IgD-negative memory B cell (primary cell): ENCODE results near the gene AMPH. TPM values are rescaled to one million over a fixed set of nuclear protein-coding genes. Genes with fewer than 3 reads are reported as not detected.
"Not testable (repeated sequence)": the region's sequence is repeated elsewhere in the genome, so short reads cannot be mapped to it uniquely, and the experiment has no call there.

Source experiments
- H3K27ac Mint-ChIP-seq, 3 donors: one replicate each; pipeline ENCODE4 v1.8.0; 2020 to 2022; ENCODE audit warnings: mild to moderate bottlenecking in 3 of 3, mixed read lengths in 3 of 3, moderate library complexity in 1 of 3
- H3K27me3 Mint-ChIP-seq: one replicate; pipeline ENCODE4 v1.8.0; 2021; ENCODE audit warnings: mixed read lengths
- H3K36me3 Mint-ChIP-seq: one replicate; pipeline ENCODE4 v1.8.0; 2020; ENCODE audit warnings: mild to moderate bottlenecking, mixed read lengths
- H3K4me1 Mint-ChIP-seq, 3 donors: one replicate each; pipeline ENCODE4 v1.8.0; 2020 to 2022; ENCODE audit warnings: mixed read lengths in 3 of 3, mild to moderate bottlenecking in 1 of 3
- H3K4me3 Mint-ChIP-seq, 4 donors: one replicate each; pipeline ENCODE4 v1.8.0; 2020 to 2022; ENCODE audit warnings: mild to moderate bottlenecking in 4 of 4, mixed read lengths in 4 of 4, moderate library complexity in 3 of 4
- H3K9me3 Mint-ChIP-seq, 3 donors: one replicate each; pipeline ENCODE4 v1.8.0; 2020 to 2021; ENCODE audit warnings: mixed read lengths in 3 of 3, mild to moderate bottlenecking in 1 of 3
- polyA plus RNA-seq: library from polyadenylated mRNA; unstranded; fragments of 300-500 nt; fragmentation: Illumina TruSeq; gene quantifications from one replicate; pipeline ENCODE4 v1.2.3, GENCODE V29; 2021

AMPH gene
- polyA plus RNA-seq, 1 donor from 2014 or later: not detected

- peaks cover 4% of the 10 kb centered on the region for H3K27me3 Mint-ChIP-seq
- H3K4me1 Mint-ChIP-seq: no peaks in the 10 kb centered on the region
- H3K4me3 Mint-ChIP-seq: no peak overlapping the region
- H3K36me3 Mint-ChIP-seq: no peaks in the 10 kb centered on the region
- H3K27ac Mint-ChIP-seq: no peak overlapping the region
- no peaks in the 10 kb centered on the region for H3K9me3 Mint-ChIP-seq
Observed at GRCh38 chr7:38584443-38585210, 46.5 kb downstream of the AMPH start.

- no peaks in the 10 kb centered on the region for H3K4me1 Mint-ChIP-seq
- H3K4me3 Mint-ChIP-seq: no peak overlapping the region
- H3K36me3 Mint-ChIP-seq: no peaks in the 10 kb centered on the region
- H3K27me3 Mint-ChIP-seq: peaks cover 3% of the 10 kb centered on the region
- peaks cover 2 to 8% (median 2%) of the 10 kb centered on the region in 3 donors for H3K9me3 Mint-ChIP-seq
- H3K27ac Mint-ChIP-seq: no peak overlapping the region
Observed at GRCh38 chr7:38580485-38580884, 50.7 kb downstream of the AMPH start.

- H3K4me3 Mint-ChIP-seq: no peak overlapping the region
Observed at GRCh38 chr7:38574086-38574485, 57.1 kb downstream of the AMPH start.

GRCh38 chr7:38571620-38572019, 59.6 kb downstream of the AMPH start:
- H3K27ac Mint-ChIP-seq, H3K4me3 Mint-ChIP-seq, H3K9me3 Mint-ChIP-seq, H3K27me3 Mint-ChIP-seq, H3K36me3 Mint-ChIP-seq, H3K4me1 Mint-ChIP-seq: not testable (repeated sequence)

More at GRCh38 chr7:38574086-38574485, 57.1 kb downstream of the AMPH start:
- peaks cover 2 to 10% (median 5%) of the 10 kb centered on the region in 3 donors for H3K9me3 Mint-ChIP-seq
- H3K27me3 Mint-ChIP-seq: no peaks in the 10 kb centered on the region
- no peak overlapping the region for H3K27ac Mint-ChIP-seq
- H3K4me1 Mint-ChIP-seq: no peaks in the 10 kb centered on the region
- no peaks in the 10 kb centered on the region for H3K36me3 Mint-ChIP-seq

- Mint-ChIP-seq H3K4me1 (no peaks in the 10 kb centered on the region), H3K9me3 (peaks cover 0 to 1% (median 0%) of the 10 kb centered on the region in 3 donors), H3K36me3 (no peaks in the 10 kb centered on the region), H3K4me3 (no peak overlapping the region), H3K27ac (no peak overlapping the region), H3K27me3 (no peaks in the 10 kb centered on the region)
Observed at GRCh38 chr7:38568497-38568896, 62.7 kb downstream of the AMPH start.

- Mint-ChIP-seq H3K27me3 (no peaks in the 10 kb centered on the region), H3K27ac (no peak overlapping the region), H3K4me3 (no peak overlapping the region), H3K9me3 (peaks cover 0 to 1% (median 0%) of the 10 kb centered on the region in 3 donors), H3K4me1 (no peaks in the 10 kb centered on the region), H3K36me3 (peaks cover 2% of the 10 kb centered on the region)
Observed at GRCh38 chr7:38565289-38565688, 65.9 kb downstream of the AMPH start.

- Mint-ChIP-seq H3K9me3 (peaks cover 0 to 1% (median 0%) of the 10 kb centered on the region in 3 donors), H3K36me3 (peaks cover 2% of the 10 kb centered on the region)
Observed at GRCh38 chr7:38563741-38564140, 67.4 kb downstream of the AMPH start.

GRCh38 chr7:38561166-38561565, 70.0 kb downstream of the AMPH start:
- H3K9me3 Mint-ChIP-seq: peaks cover 0 to 2% (median 1%) of the 10 kb centered on the region in 3 donors
- H3K4me3 Mint-ChIP-seq: no peak overlapping the region
- no peaks in the 10 kb centered on the region for H3K4me1 Mint-ChIP-seq

More at GRCh38 chr7:38563741-38564140, 67.4 kb downstream of the AMPH start:
- Mint-ChIP-seq H3K4me1 (no peaks in the 10 kb centered on the region), H3K4me3 (no peak overlapping the region), H3K27ac (no peak overlapping the region), H3K27me3 (peaks cover 3% of the 10 kb centered on the region)

GRCh38 chr7:38558761-38559345, 72.3 kb downstream of the AMPH start:
- Mint-ChIP-seq H3K36me3 (peaks cover 2% of the 10 kb centered on the region), H3K27me3 (peaks cover 3% of the 10 kb centered on the region), H3K4me1 (no peaks in the 10 kb centered on the region), H3K27ac (no peak overlapping the region), H3K9me3 (peaks cover 0 to 2% (median 0%) of the 10 kb centered on the region in 3 donors), H3K4me3 (no peak overlapping the region)

More at GRCh38 chr7:38561166-38561565, 70.0 kb downstream of the AMPH start:
- Mint-ChIP-seq H3K27me3 (peaks cover 3% of the 10 kb centered on the region), H3K36me3 (peaks cover 2% of the 10 kb centered on the region), H3K27ac (no peak overlapping the region)

- Mint-ChIP-seq H3K9me3 (peaks cover 0 to 2% (median 0%) of the 10 kb centered on the region in 3 donors), H3K36me3 (no peaks in the 10 kb centered on the region)
Observed at GRCh38 chr7:38554586-38554985, 76.6 kb downstream of the AMPH start.

GRCh38 chr7:38550836-38551235, 80.3 kb downstream of the AMPH start:
- peaks cover 9% of the 10 kb centered on the region for H3K27me3 Mint-ChIP-seq
- H3K4me1 Mint-ChIP-seq: no peaks in the 10 kb centered on the region
- no peaks in the 10 kb centered on the region for H3K9me3 Mint-ChIP-seq
- no peak overlapping the region for H3K4me3 Mint-ChIP-seq
- H3K27ac Mint-ChIP-seq: no peak overlapping the region
- H3K36me3 Mint-ChIP-seq: no peaks in the 10 kb centered on the region

More at GRCh38 chr7:38554586-38554985, 76.6 kb downstream of the AMPH start:
- H3K27ac Mint-ChIP-seq: no peak overlapping the region
- H3K4me1 Mint-ChIP-seq: no peaks in the 10 kb centered on the region
- H3K4me3 Mint-ChIP-seq: no peak overlapping the region
- H3K27me3 Mint-ChIP-seq: peaks cover 12% of the 10 kb centered on the region

GRCh38 chr7:38548605-38549004, 82.6 kb downstream of the AMPH start:
- Mint-ChIP-seq H3K4me3 (no peak overlapping the region), H3K27ac (no peak overlapping the region), H3K4me1 (no peaks in the 10 kb centered on the region), H3K36me3 (no peaks in the 10 kb centered on the region), H3K27me3 (peaks cover 9% of the 10 kb centered on the region), H3K9me3 (no peaks in the 10 kb centered on the region)

GRCh38 chr7:38546763-38547162, 84.4 kb downstream of the AMPH start:
- Mint-ChIP-seq H3K4me3 (no peak overlapping the region), H3K36me3 (no peaks in the 10 kb centered on the region), H3K27me3 (peaks cover 11% of the 10 kb centered on the region), H3K4me1 (no peaks in the 10 kb centered on the region), H3K27ac (no peak overlapping the region), H3K9me3 (peaks cover 0 to 2% (median 0%) of the 10 kb centered on the region in 3 donors)

- Mint-ChIP-seq H3K36me3 (no peaks in the 10 kb centered on the region), H3K4me1 (no peaks in the 10 kb centered on the region), H3K4me3 (no peak overlapping the region), H3K27ac (no peak overlapping the region), H3K9me3 (peaks cover 0 to 2% (median 0%) of the 10 kb centered on the region in 3 donors), H3K27me3 (peaks cover 5% of the 10 kb centered on the region)
Observed at GRCh38 chr7:38545977-38546376, 85.2 kb downstream of the AMPH start.

GRCh38 chr7:38542156-38542555, 89.0 kb downstream of the AMPH start:
- Mint-ChIP-seq H3K27ac (no peak overlapping the region), H3K4me1 (no peaks in the 10 kb centered on the region), H3K27me3 (peaks cover 5% of the 10 kb centered on the region), H3K4me3 (no peak overlapping the region), H3K36me3 (no peaks in the 10 kb centered on the region), H3K9me3 (peaks cover 0 to 2% (median 0%) of the 10 kb centered on the region in 3 donors)

- H3K4me1 Mint-ChIP-seq: no peaks in the 10 kb centered on the region
- H3K36me3 Mint-ChIP-seq: no peaks in the 10 kb centered on the region
- H3K4me3 Mint-ChIP-seq: no peak overlapping the region
- peaks cover 5% of the 10 kb centered on the region for H3K27me3 Mint-ChIP-seq
- H3K27ac Mint-ChIP-seq: no peak overlapping the region
- peaks cover 0 to 2% (median 0%) of the 10 kb centered on the region in 3 donors for H3K9me3 Mint-ChIP-seq
Observed at GRCh38 chr7:38541440-38541839, 89.7 kb downstream of the AMPH start.
